ENCODE data around the gene ATF7. TPM values are rescaled to one million over a fixed set of nuclear protein-coding genes. Genes with fewer than 3 reads are reported as not detected.

ATF7 gene
- polyA plus RNA-seq, 1 of the 3 experiments (the other 2 are of a cell fraction): 12.8 TPM

- H3K9me2 ChIP-seq: no peaks in the 10 kb centered on the region
- TF ChIP-seq RXRA (IDR thresholded peaks at IDR 0.05; ENCODE audit: borderline replicate concordance, low read depth): no peak
- no peak for TF ChIP-seq RAD21 (IDR thresholded peaks at IDR 0.05; ENCODE audit: low read length)
- no peak for TF ChIP-seq GABPA (IDR thresholded peaks at IDR 0.05; ENCODE audit: low read depth)
- TF ChIP-seq JUND (IDR thresholded peaks at IDR 0.05): no peak
- no peak for TF ChIP-seq TCF12 (IDR thresholded peaks at IDR 0.05)
- no peak for TF ChIP-seq RCOR1 (IDR thresholded peaks at IDR 0.05; ENCODE audit: low read length)
- TF ChIP-seq CHD2 (IDR thresholded peaks at IDR 0.05; ENCODE audit: low read length, partially characterized antibody): no peak
- no peak for TF ChIP-seq NFIC (IDR thresholded peaks at IDR 0.05; ENCODE audit: borderline replicate concordance)
- TF ChIP-seq MAX (IDR thresholded peaks at IDR 0.05; ENCODE audit: low read depth): no peak
- no peak for TF ChIP-seq TEAD4 (IDR thresholded peaks at IDR 0.05; ENCODE audit: borderline replicate concordance, insufficient read depth)
- TF ChIP-seq MXI1 (IDR thresholded peaks at IDR 0.05; ENCODE audit: low read depth, low read length): no peak
- no peak for TF ChIP-seq PBX3 (IDR thresholded peaks at IDR 0.05)
- H3K27me3 ChIP-seq (ENCODE audit: insufficient read depth): no peaks in the 10 kb centered on the region
- no peaks in the 10 kb centered on the region for H4K20me1 ChIP-seq (ENCODE audit: insufficient read depth)
- H3K79me2 ChIP-seq (ENCODE audit: insufficient read depth): peaks cover 8% of the 10 kb centered on the region
- H3K27ac ChIP-seq (ENCODE audit: low read depth in 2 of 2, low read length in 1 of 2): no peak overlapping the region
- no peak overlapping the region for H2AFZ ChIP-seq (ENCODE audit: low read depth)
- CTCF ChIA-PET: interaction anchor here (0.6 to 2.1 kb wide), 4 partner anchors 11 to 93 kb away, joined by 3 to 9 read pairs (median 4); partner anchors contain the start of gene ATP5MC2
- H3K9me3 ChIP-seq: no peaks in the 10 kb centered on the region
- no peak overlapping the region for H3K4me3 ChIP-seq (ENCODE audit: low read depth in 2 of 2, low read length in 1 of 2)
- POLR2A ChIA-PET: interaction anchor here (1.1 kb wide), 1 partner anchor 50 kb away, joined by 3 read pairs; no protein-coding TSS in a partner anchor
- peaks cover 29% of the 10 kb centered on the region for H3F3A ChIP-seq (replicated peaks; ENCODE audit: insufficient read depth)
- H3K4me1 ChIP-seq (ENCODE audit: control insufficient read depth in 1 of 2, insufficient read depth in 2 of 2, low read depth in 1 of 2, low read length in 1 of 2): peaks cover 0 to 7% of the 10 kb centered on the region in 2 experiments; a peak in 1 of 4 replicates
- H3K4me2 ChIP-seq: no peak overlapping the region
- H3K9ac ChIP-seq: no peak overlapping the region
- WGBS (ENCODE audit: low lambda C conversion rate): 91% methylated on average over 5 of the region's 5 CpGs
- DNase-seq: no peak
- peaks cover 34 to 38% of the 10 kb centered on the region in 2 experiments for H3K36me3 ChIP-seq (replicated peaks in 1 of 2; ENCODE audit: control insufficient read depth in 1 of 2, insufficient read depth in 2 of 2, low read length in 1 of 2)
Observed at GRCh38 chr12:53664191-53664590, 38.0 kb upstream of the ATF7 start.

GRCh38 chr12:53660041-53660440, 33.9 kb upstream of the ATF7 start:
- H3K9me2 ChIP-seq: no peaks in the 10 kb centered on the region
- WGBS (ENCODE audit: low lambda C conversion rate): 91% methylated on average over 5 of the region's 5 CpGs
- H3K4me3 ChIP-seq (ENCODE audit: low read depth in 2 of 2, low read length in 1 of 2): no peak overlapping the region
- H3F3A ChIP-seq (replicated peaks; ENCODE audit: insufficient read depth): peaks cover 33% of the 10 kb centered on the region
- H2AFZ ChIP-seq (ENCODE audit: low read depth): no peak overlapping the region; the same call in 1 of the 2 replicates
- H3K4me2 ChIP-seq: peak overlapping the region; percentile 65
- CTCF ChIA-PET: interaction anchor here (0.9 to 1.7 kb wide), 2 partner anchors 15 to 16 kb away, joined by 3 to 9 read pairs; partner anchors contain the start of gene ATP5MC2
- peaks cover 0 to 14% of the 10 kb centered on the region in 2 experiments; a peak in 1 of 4 replicates for H3K4me1 ChIP-seq (ENCODE audit: control insufficient read depth in 1 of 2, insufficient read depth in 2 of 2, low read depth in 1 of 2, low read length in 1 of 2)
- DNase-seq: no peak
- H3K9me3 ChIP-seq: no peaks in the 10 kb centered on the region
- H3K9ac ChIP-seq: peak overlapping the region; percentile 47
- no peaks in the 10 kb centered on the region for H4K20me1 ChIP-seq (ENCODE audit: insufficient read depth)
- no peaks in the 10 kb centered on the region for H3K27me3 ChIP-seq (ENCODE audit: insufficient read depth)
- no peak for TF ChIP-seq EP300 (IDR thresholded peaks at IDR 0.05; ENCODE audit: borderline replicate concordance in 1 of 2, low read depth in 1 of 2, low read length in 1 of 2)
- no peak for TF ChIP-seq MEF2A (IDR thresholded peaks at IDR 0.05; ENCODE audit: borderline replicate concordance, low read depth)
- TF ChIP-seq GATA2 (CRISPR knock-in tag; IDR thresholded peaks at IDR 0.05): no peak
- no peak for TF ChIP-seq RFX5 (IDR thresholded peaks at IDR 0.05; ENCODE audit: low read length)
- no peak for TF ChIP-seq ELF1 (IDR thresholded peaks at IDR 0.05)
- TF ChIP-seq EZH2phosphoT487 (IDR thresholded peaks at IDR 0.05; ENCODE audit: borderline replicate concordance, low read depth): no peak
- no peak for TF ChIP-seq MXI1 (IDR thresholded peaks at IDR 0.05; ENCODE audit: low read depth, low read length)
- no peak for TF ChIP-seq MAX (IDR thresholded peaks at IDR 0.05; ENCODE audit: low read depth)
- no peak for TF ChIP-seq PBX3 (IDR thresholded peaks at IDR 0.05)
- no peak for TF ChIP-seq SMC3 (IDR thresholded peaks at IDR 0.05; ENCODE audit: low read depth, low read length)
- no peak for TF ChIP-seq NRF1 (IDR thresholded peaks at IDR 0.05; ENCODE audit: low read depth, low read length)
- TF ChIP-seq REST (IDR thresholded peaks at IDR 0.05; ENCODE audit: low read depth, low read length): no peak
- TF ChIP-seq SIN3A (IDR thresholded peaks at IDR 0.05; ENCODE audit: borderline replicate concordance, low read depth, low read length): no peak
- no peaks in the 10 kb centered on the region for H3K79me2 ChIP-seq (ENCODE audit: insufficient read depth)
- H3K27ac ChIP-seq (ENCODE audit: low read depth in 2 of 2, low read length in 1 of 2): peak overlapping the region; percentile 68 to 98
- POLR2A ChIA-PET: no interaction called here
- H3K36me3 ChIP-seq (replicated peaks in 1 of 2; ENCODE audit: control insufficient read depth in 1 of 2, insufficient read depth in 2 of 2, low read length in 1 of 2): peaks cover 7 to 11% of the 10 kb centered on the region in 2 experiments

Data from SK-N-SH (cell line).